Nephron progenitor cell (in vitro differentiated cells): Measurements from ENCODE around the gene LHX1.

Source experiments
- DNase-seq: peaks from one replicate; pipeline ENCODE4 v3.0.0; 2021
- H3K27ac Mint-ChIP-seq: 2 replicates; pipeline ENCODE4 v1.8.0; 2021; ENCODE audit warnings: mild to moderate bottlenecking, moderate library complexity, mixed read lengths
- H3K27me3 Mint-ChIP-seq: 2 replicates; pipeline ENCODE4 v1.8.0; 2021; ENCODE audit warnings: mild to moderate bottlenecking, low read depth, mixed read lengths; ENCODE audit not compliant: poor library complexity
- H3K36me3 Mint-ChIP-seq: 2 replicates; pipeline ENCODE4 v1.8.0; 2021; ENCODE audit warnings: low read depth, mixed read lengths
- H3K4me1 Mint-ChIP-seq: 2 replicates; pipeline ENCODE4 v1.8.0; 2021; ENCODE audit warnings: mixed read lengths
- H3K4me3 Mint-ChIP-seq: 2 replicates; pipeline ENCODE4 v1.8.0; 2021; ENCODE audit warnings: mild to moderate bottlenecking, moderate library complexity, mixed read lengths
- H3K9me3 Mint-ChIP-seq: 2 replicates; pipeline ENCODE4 v1.8.0; 2021; ENCODE audit warnings: mild to moderate bottlenecking, moderate library complexity, mixed read lengths
- CTCF ChIP-seq: fragments of 200-600 bp; sonication (generic); IDR thresholded peaks from 2 replicates; pipeline ENCODE4 v1.5.0; 2021; ENCODE audit warnings: antibody characterized with exemption

Gene LHX1

GRCh38 chr17:36977066-36977465 is 39.8 kb downstream of the LHX1 start:
- no peak overlapping the region for H3K27ac Mint-ChIP-seq
- no peak for TF ChIP-seq CTCF
- H3K9me3 Mint-ChIP-seq = no peaks in the 10 kb centered on the region
- H3K4me3 Mint-ChIP-seq = no peak overlapping the region
- H3K36me3 Mint-ChIP-seq = peaks cover 12% of the 10 kb centered on the region
- peaks cover 36% of the 10 kb centered on the region for H3K4me1 Mint-ChIP-seq
- no peak for DNase-seq
- no peaks in the 10 kb centered on the region for H3K27me3 Mint-ChIP-seq

- DNase-seq = no peak
- no peaks in the 10 kb centered on the region for H3K9me3 Mint-ChIP-seq
- H3K4me1 Mint-ChIP-seq = peaks cover 34% of the 10 kb centered on the region
- no peaks in the 10 kb centered on the region for H3K27me3 Mint-ChIP-seq
- H3K27ac Mint-ChIP-seq = no peak overlapping the region
- no peak for TF ChIP-seq CTCF
- no peak overlapping the region for H3K4me3 Mint-ChIP-seq
- H3K36me3 Mint-ChIP-seq = peaks cover 16% of the 10 kb centered on the region
Observed at GRCh38 chr17:36977568-36977967, 40.3 kb downstream of the LHX1 start.

- Mint-ChIP-seq H3K36me3 (peaks cover 19% of the 10 kb centered on the region), H3K9me3 (no peaks in the 10 kb centered on the region), H3K4me3 (no peak overlapping the region), H3K27ac (peak overlapping the region; percentile 58), H3K4me1 (peaks cover 31% of the 10 kb centered on the region), H3K27me3 (no peaks in the 10 kb centered on the region)
- DNase-seq = no peak
- TF ChIP-seq CTCF = no peak
Observed at GRCh38 chr17:36978810-36979564, 41.7 kb downstream of the LHX1 start.

- H3K27me3 Mint-ChIP-seq = no peaks in the 10 kb centered on the region
- H3K36me3 Mint-ChIP-seq = peaks cover 19% of the 10 kb centered on the region
- peak overlapping the region; percentile 58 for H3K27ac Mint-ChIP-seq
- no peak overlapping the region for H3K4me3 Mint-ChIP-seq
- no peaks in the 10 kb centered on the region for H3K9me3 Mint-ChIP-seq
- DNase-seq = no peak
- TF ChIP-seq CTCF = no peak
- peaks cover 35% of the 10 kb centered on the region for H3K4me1 Mint-ChIP-seq
Observed at GRCh38 chr17:36979565-36979941, 42.3 kb downstream of the LHX1 start.

- Mint-ChIP-seq H3K4me3 (no peak overlapping the region), H3K27ac (peak overlapping the region; percentile 68)
- DNase-seq = no peak
Observed at GRCh38 chr17:36980280-36980761, 43.0 kb downstream of the LHX1 start.

More at GRCh38 chr17:36980280-36980761, 43.0 kb downstream of the LHX1 start:
- H3K36me3 Mint-ChIP-seq = peaks cover 19% of the 10 kb centered on the region
- no peaks in the 10 kb centered on the region for H3K9me3 Mint-ChIP-seq
- TF ChIP-seq CTCF = no peak
- peaks cover 35% of the 10 kb centered on the region for H3K4me1 Mint-ChIP-seq
- H3K27me3 Mint-ChIP-seq = no peaks in the 10 kb centered on the region
